Upper lobe of right lung (tissue), 1 donor: ENCODE measurements around the gene UCKL1. TPM values are rescaled to one million over a fixed set of nuclear protein-coding genes. Genes with fewer than 3 reads are reported as not detected.

Source experiments
- ATAC-seq: fragments of 200-7000 bp; cut with Tn5 transposase; one replicate; pipeline ENCODE4 v1.9.1; 2020; ENCODE audit warnings: mild to moderate bottlenecking, moderate library complexity
- DNase-seq: peaks from one replicate; pipeline ENCODE4 v3.0.0-alpha.2; 2020
- H3K27ac ChIP-seq: fragments of 200-600 bp; one replicate; pipeline ENCODE4 v1.8.0; 2022
- H3K27me3 ChIP-seq: fragments of 200-600 bp; one replicate; pipeline ENCODE4 v1.8.0; 2022; ENCODE audit warnings: mild to moderate bottlenecking
- H3K36me3 ChIP-seq: fragments of 200-600 bp; one replicate; pipeline ENCODE4 v1.8.0; 2022
- H3K4me1 ChIP-seq: fragments of 200-600 bp; one replicate; pipeline ENCODE4 v1.8.0; 2022
- H3K4me3 ChIP-seq: fragments of 200-600 bp; one replicate; pipeline ENCODE4 v1.8.0; 2022; ENCODE audit warnings: mild to moderate bottlenecking
- H3K9me3 ChIP-seq: fragments of 200-600 bp; one replicate; pipeline ENCODE4 v1.8.0; 2022
- CTCF ChIP-seq: fragments of 200-600 bp; IDR thresholded peaks from one replicate; pipeline ENCODE4 v1.8.0; 2022; ENCODE audit warnings: antibody characterized with exemption
- intact Hi-C: fragments of 100-400 bp; cut with DNase I; formaldehyde crosslinking; loops from one replicate; pipeline ENCODE4 v1.11.0; 2022
- total RNA-seq: library from RNA; stranded (reverse); fragmentation: NEBNext Ultra II Directional; extraction: Animal tissue kit (Norgen Biotek cat#: 25700); gene quantifications from one replicate; pipeline ENCODE4 v1.2.1, GENCODE V29; 2021
- donor health status: DM: no; HTN: yes; CAD: no; lungs with severe emphysema.

Gene UCKL1
- total RNA-seq, 1 donor from 2014 or later: 38.9 TPM

DNA sequence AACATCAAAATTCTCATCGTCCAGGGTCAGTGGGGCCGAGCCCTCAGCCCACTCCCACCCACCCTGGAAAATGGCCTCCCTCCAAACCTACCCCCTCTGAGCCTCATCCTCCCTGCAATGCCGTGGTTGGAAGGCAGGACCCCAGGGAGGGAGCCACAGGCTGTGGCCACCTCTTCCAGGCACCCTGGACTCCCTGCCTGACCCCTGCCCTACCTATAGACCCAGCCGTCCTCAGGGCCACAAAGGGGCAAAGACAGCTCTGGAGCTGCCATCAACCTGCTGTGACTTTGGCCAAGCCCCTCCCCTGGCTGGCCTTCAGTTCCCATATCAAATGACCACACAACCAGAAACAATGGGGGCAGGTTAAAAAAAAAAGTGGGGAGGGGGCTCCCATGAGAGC lies 2.3 kb upstream of the UCKL1 start:
- H3K27me3 ChIP-seq: no peaks in the 10 kb centered on the region
- peaks cover 33% of the 10 kb centered on the region for H3K4me1 ChIP-seq
- no peak for TF ChIP-seq CTCF
- DNase-seq (no peak), ATAC-seq (no peak)
- no peaks in the 10 kb centered on the region for H3K9me3 ChIP-seq
- intact Hi-C loops: no loop called here
- H3K4me3 ChIP-seq: no peak overlapping the region
- no peak overlapping the region for H3K27ac ChIP-seq
- H3K36me3 ChIP-seq: peaks cover 26% of the 10 kb centered on the region

DNA sequence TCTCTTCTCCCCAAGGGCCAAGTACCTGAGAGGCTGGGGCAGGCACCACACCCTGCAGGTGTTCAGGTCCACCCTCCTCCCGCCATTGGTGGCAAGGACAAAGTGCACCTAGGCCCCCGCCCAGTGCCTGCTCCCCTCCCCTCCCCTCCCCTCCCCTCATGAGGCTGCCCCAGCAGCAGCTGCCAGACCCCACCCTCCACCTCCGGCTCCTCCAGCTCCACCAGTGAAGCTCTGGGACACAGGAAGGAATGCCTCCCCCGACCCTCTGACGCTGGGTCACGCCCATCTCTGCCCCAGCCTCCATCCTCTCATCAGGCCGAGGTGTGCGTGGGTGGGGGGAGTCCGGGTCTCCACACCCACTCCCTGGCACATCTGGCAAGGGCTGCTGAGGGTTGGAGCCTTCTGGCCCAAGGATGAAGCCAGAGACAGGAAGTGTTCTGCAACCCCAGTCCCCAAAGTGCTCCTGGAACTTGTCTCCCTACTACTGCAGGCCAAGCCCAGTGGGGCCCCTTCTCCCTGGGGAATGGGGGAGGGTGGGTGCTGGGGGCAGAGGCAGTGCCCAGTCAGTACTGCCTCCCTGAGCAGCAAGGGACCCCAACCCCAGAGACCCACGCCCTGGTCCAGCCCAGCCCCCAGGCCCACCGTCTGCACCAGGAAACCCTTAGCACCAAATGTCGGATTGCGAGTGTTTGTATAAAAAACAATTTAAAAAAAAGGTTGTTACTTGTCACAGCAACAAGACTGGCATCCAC lies 1.6 kb upstream of the UCKL1 start:
- H3K9me3 ChIP-seq: no peaks in the 10 kb centered on the region
- TF ChIP-seq CTCF: no peak
- peaks cover 21% of the 10 kb centered on the region for H3K36me3 ChIP-seq
- DNase-seq (no peak), ATAC-seq (no peak)
- no peak overlapping the region for H3K4me3 ChIP-seq
- intact Hi-C loops: no loop called here
- no peaks in the 10 kb centered on the region for H3K27me3 ChIP-seq
- H3K4me1 ChIP-seq: peaks cover 38% of the 10 kb centered on the region
- H3K27ac ChIP-seq: peak overlapping the region; percentile 69

- H3K9me3 ChIP-seq: no peaks in the 10 kb centered on the region
- peak; percentile 20 for TF ChIP-seq CTCF
- ATAC-seq (peak; percentile 31), DNase-seq (no peak)
- H3K4me3 ChIP-seq: peak overlapping the region; percentile 94
- peak overlapping the region; percentile 69 for H3K27ac ChIP-seq
- H3K36me3 ChIP-seq: peaks cover 13% of the 10 kb centered on the region
- peaks cover 45% of the 10 kb centered on the region for H3K4me1 ChIP-seq
- intact Hi-C loops: no loop called here
- no peaks in the 10 kb centered on the region for H3K27me3 ChIP-seq
These were observed 931 bp upstream of the UCKL1 start for GRCh38 chr20:63957004-63957689.

DNA sequence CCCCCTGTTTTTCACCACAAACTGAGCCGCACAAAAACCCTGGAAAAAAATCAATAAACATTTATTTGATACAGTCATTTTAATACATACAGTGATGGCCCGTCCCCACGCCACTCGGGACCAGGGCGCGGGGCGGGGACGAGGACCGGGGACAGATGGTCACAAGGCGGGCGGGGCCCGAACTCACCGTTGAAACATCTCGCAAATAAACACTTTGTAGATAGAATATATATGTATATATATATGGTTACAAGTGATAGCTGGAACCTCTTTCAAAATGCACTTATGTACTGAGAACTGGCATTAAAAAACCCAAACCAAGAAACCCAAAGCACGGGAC lies 418 bp upstream of the UCKL1 start:
- H3K9me3 ChIP-seq: no peaks in the 10 kb centered on the region
- H3K4me1 ChIP-seq: peaks cover 50% of the 10 kb centered on the region
- no peaks in the 10 kb centered on the region for H3K27me3 ChIP-seq
- ATAC-seq: no peak
- TF ChIP-seq CTCF: no peak
- H3K36me3 ChIP-seq: peaks cover 8% of the 10 kb centered on the region
- peak overlapping the region; percentile 69 for H3K27ac ChIP-seq
- intact Hi-C loops: no loop called here
- H3K4me3 ChIP-seq: peak overlapping the region; percentile 94
- DNase-seq: no peak

DNA sequence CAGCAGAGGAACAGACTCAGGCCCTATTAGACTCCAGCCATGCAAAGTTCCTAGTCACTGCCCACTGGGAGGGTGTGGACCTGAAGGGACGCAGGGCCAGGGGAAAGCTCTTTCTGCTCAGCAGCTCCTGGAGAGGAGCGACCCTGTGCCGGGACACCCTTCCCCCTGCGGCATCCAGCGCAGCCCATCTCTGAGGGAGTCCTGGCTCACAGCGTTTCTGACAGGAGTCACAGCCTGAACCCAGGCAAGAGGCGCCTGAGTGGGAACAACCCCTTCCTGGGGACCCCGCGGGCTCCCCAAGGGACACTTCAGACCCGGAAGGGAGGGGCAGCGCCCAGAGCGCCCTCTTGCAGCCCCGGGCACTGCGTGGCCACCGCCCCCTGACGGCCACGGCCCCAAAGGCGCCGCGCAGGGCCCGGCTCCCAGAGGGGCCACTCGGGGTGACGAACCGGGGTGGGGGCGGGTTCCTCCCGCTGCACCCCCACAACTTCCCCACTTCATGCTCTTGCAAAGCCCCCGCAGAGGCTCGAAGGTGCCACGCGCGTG lies 862 bp downstream of the UCKL1 start:
- H3K27me3 ChIP-seq: no peaks in the 10 kb centered on the region
- intact Hi-C loops: no loop called here
- H3K9me3 ChIP-seq: no peaks in the 10 kb centered on the region
- peak; percentile 48 for TF ChIP-seq CTCF
- H3K27ac ChIP-seq: peak overlapping the region; percentile 92
- H3K4me3 ChIP-seq: peak overlapping the region; percentile 94
- DNase-seq (peak; percentile 85), ATAC-seq (peak; percentile 57)
- H3K4me1 ChIP-seq: peaks cover 61% of the 10 kb centered on the region
- no peaks in the 10 kb centered on the region for H3K36me3 ChIP-seq
